CD14-positive monocyte (primary cell): Measurements from ENCODE around the gene DCHS1. TPM values are rescaled to one million over a fixed set of nuclear protein-coding genes. Genes with fewer than 3 reads are reported as not detected.
A peak's percentile ranks its signal among the peaks of the same experiment; 100 is the strongest.

Experiments
- DNase-seq, 3 donors: peaks; one replicate each; pipeline ENCODE4 v3.0.0-alpha.2; 2011 to 2022
- H2AFZ ChIP-seq: 2 replicates; pipeline ENCODE4 v1.6.0; 2012; ENCODE audit warnings: mild to moderate bottlenecking, low read depth, low read length, inconsistent platforms; ENCODE audit not compliant: insufficient read depth, poor library complexity, severe bottlenecking
- H3K27ac ChIP-seq, 2 donors: 1 replicate in 1 of 2; 2 replicates in 1 of 2; pipeline ENCODE4 v1.5.1; 2012 to 2013; ENCODE audit warnings: low read length in 2 of 2, control low read depth in 1 of 2, inconsistent platforms in 1 of 2, low read depth in 1 of 2, mild to moderate bottlenecking in 1 of 2
- H3K27me3 ChIP-seq, 2 donors: one replicate each; pipeline versions ENCODE4 v1.6.0 to v1.6.1; 2011 to 2013; ENCODE audit warnings: low read length in 2 of 2; ENCODE audit not compliant: control insufficient read depth in 2 of 2, insufficient read depth in 2 of 2
- H3K36me3 ChIP-seq, 2 donors: replicated peaks in 1 of 2; 1 replicate in 1 of 2; 2 replicates in 1 of 2; pipeline versions ENCODE4 v1.5.1 to v1.6.1; 2012 to 2013; ENCODE audit warnings: low read length in 2 of 2, control low read depth in 1 of 2, inconsistent platforms in 1 of 2, mild to moderate bottlenecking in 1 of 2; ENCODE audit not compliant: insufficient read depth in 2 of 2, control insufficient read depth in 1 of 2
- H3K4me1 ChIP-seq, 2 donors: 1 replicate in 1 of 2; 2 replicates in 1 of 2; pipeline versions ENCODE4 v1.5.1 to v1.6.1; 2012 to 2013; ENCODE audit warnings: low read length in 2 of 2, control low read depth in 1 of 2, inconsistent platforms in 1 of 2, mild to moderate bottlenecking in 1 of 2, moderate library complexity in 1 of 2; ENCODE audit not compliant: insufficient read depth in 2 of 2, control insufficient read depth in 1 of 2
- H3K4me2 ChIP-seq: replicated peaks from 2 replicates; pipeline ENCODE3; 2012; ENCODE audit warnings: low read length, moderate library complexity, mild to moderate bottlenecking; ENCODE audit not compliant: poor library complexity, severe bottlenecking; ENCODE audit errors: extremely low read depth
- H3K4me3 ChIP-seq, 3 experiments: fragments of 200-600 bp in 1 of 3; sonication (generic) in 1 of 3; replicated peaks in 1 of 3; 1 replicate in 2 of 3; 2 replicates in 1 of 3; pipeline ENCODE4 v1.5.1; 2011 to 2013; ENCODE audit warnings: low read length in 3 of 3, mild to moderate bottlenecking in 3 of 3, control low read depth in 2 of 3, low read depth in 2 of 3, inconsistent platforms in 1 of 3, moderate library complexity in 1 of 3
- H3K79me2 ChIP-seq: 2 replicates; pipeline ENCODE4 v1.6.0; 2012; ENCODE audit warnings: mild to moderate bottlenecking, control low read depth, inconsistent platforms, low read length, moderate library complexity; ENCODE audit not compliant: insufficient read depth
- H3K9ac ChIP-seq: 2 replicates; pipeline ENCODE4 v1.6.0; 2017; ENCODE audit warnings: low read length, mild to moderate bottlenecking; ENCODE audit not compliant: insufficient read depth, poor library complexity, severe bottlenecking
- H3K9me3 ChIP-seq, 2 donors: replicated peaks in 1 of 2; 1 replicate in 1 of 2; 2 replicates in 1 of 2; pipeline versions ENCODE4 v1.5.1 to v1.6.1; 2012 to 2013; ENCODE audit warnings: low read length in 2 of 2, control low read depth in 1 of 2; ENCODE audit not compliant: control insufficient read depth in 1 of 2, insufficient read depth in 1 of 2
- H4K20me1 ChIP-seq: 2 replicates; pipeline ENCODE4 v1.6.0; 2012; ENCODE audit warnings: mild to moderate bottlenecking, low read length, control low read depth, moderate library complexity; ENCODE audit not compliant: insufficient read depth
- H3K27ac Mint-ChIP-seq, 7 donors: one replicate each; pipeline ENCODE4 v1.8.0; 2020; ENCODE audit warnings: mild to moderate bottlenecking in 7 of 7, mixed read lengths in 7 of 7, moderate library complexity in 6 of 7, inconsistent platforms in 2 of 7
- H3K27me3 Mint-ChIP-seq, 3 donors: one replicate each; pipeline ENCODE4 v1.8.0; 2021 to 2022; ENCODE audit warnings: low read depth in 3 of 3, mild to moderate bottlenecking in 3 of 3, mixed read lengths in 3 of 3, moderate library complexity in 3 of 3, inconsistent platforms in 1 of 3
- H3K36me3 Mint-ChIP-seq, 2 donors: one replicate each; pipeline ENCODE4 v1.8.0; 2020; ENCODE audit warnings: mixed read lengths in 2 of 2, inconsistent platforms in 1 of 2, mild to moderate bottlenecking in 1 of 2
- H3K4me1 Mint-ChIP-seq: one replicate; pipeline ENCODE4 v1.8.0; 2020; ENCODE audit warnings: mild to moderate bottlenecking, mixed read lengths
- H3K4me3 Mint-ChIP-seq, 2 donors: one replicate each; pipeline ENCODE4 v1.8.0; 2020; ENCODE audit warnings: mild to moderate bottlenecking in 2 of 2, mixed read lengths in 2 of 2, moderate library complexity in 1 of 2
- H3K9me3 Mint-ChIP-seq, 7 donors: one replicate each; pipeline ENCODE4 v1.8.0; 2020 to 2022; ENCODE audit warnings: mixed read lengths in 7 of 7, mild to moderate bottlenecking in 6 of 7, moderate library complexity in 6 of 7, inconsistent platforms in 2 of 7
- CTCF ChIP-seq: fragments of 200-600 bp; IDR thresholded peaks from one replicate; pipeline ENCODE4 v1.8.0; 2022; ENCODE audit warnings: antibody characterized with exemption, mild to moderate bottlenecking
- WGBS: methylation state at CpG from one replicate; pipeline ENCODE4 v1.1.5; 2013; ENCODE audit warnings: missing lambda C conversion rate; ENCODE audit not compliant: insufficient coverage; 5-methylcytosine and 5-hydroxymethylcytosine counted together
- intact Hi-C, 2 donors: fragments of 100-400 bp; cut with micrococcal nuclease; formaldehyde crosslinking; loops; one replicate each; pipeline versions ENCODE4 v1.15.0 to v1.15.1; 2023
- polyA plus RNA-seq, 3 donors: library from polyadenylated mRNA; depleted of rRNA in 1 of 3; unstranded in 2 of 3; stranded (reverse) in 1 of 3; fragments of 300-500 nt in 2 of 3; fragments of >200 nt in 1 of 3; fragmentation: Illumina TruSeq in 2 of 3; gene quantifications; 1 replicate in 2 of 3; 2 replicates in 1 of 3; pipeline ENCODE4 v1.2.3, GENCODE V29; 2012 to 2021

DCHS1 gene
- polyA plus RNA-seq, 3 donors: 0.01 to 0.88 (median 0.02) TPM

DNA sequence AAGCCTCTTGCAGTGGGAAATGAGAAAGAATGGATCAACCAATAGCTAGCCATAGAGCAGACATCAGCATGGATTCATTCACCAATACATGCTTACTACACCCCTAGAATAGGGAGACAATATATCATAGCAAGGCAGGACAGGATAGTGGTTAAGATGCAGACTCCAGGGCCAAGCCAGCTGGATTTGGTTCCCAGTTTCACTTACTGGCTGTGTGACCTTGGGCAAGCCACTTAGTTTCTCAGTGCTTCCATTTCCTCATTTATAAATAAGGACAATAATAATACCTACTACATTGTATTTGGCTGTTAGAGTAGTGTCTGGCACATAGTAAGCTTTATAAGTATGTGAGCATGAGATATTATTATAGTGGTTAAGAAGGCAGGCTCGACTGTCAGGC, 7.1 kb downstream of the DCHS1 start:
- Histone ChIP-seq H3K9ac (no peak overlapping the region), H3K4me1 (peaks cover 36 to 39% of the 10 kb centered on the region in 2 donors), H3K4me2 (no peak overlapping the region), H3K27me3 (no peaks in the 10 kb centered on the region), H3K4me3 (no peak overlapping the region), H3K27ac (peak overlapping the region in 1 of 2 donors; percentile 80), H3K36me3 (no peaks in the 10 kb centered on the region), H4K20me1 (no peaks in the 10 kb centered on the region), H3K79me2 (no peaks in the 10 kb centered on the region), H2AFZ (no peak overlapping the region), H3K9me3 (no peaks in the 10 kb centered on the region)
- Mint-ChIP-seq H3K9me3 (no peaks in the 10 kb centered on the region), H3K36me3 (no peaks in the 10 kb centered on the region), H3K4me1 (no peaks in the 10 kb centered on the region), H3K27me3 (peaks cover 0 to 2% (median 0%) of the 10 kb centered on the region in 3 donors), H3K27ac (no peak overlapping the region), H3K4me3 (no peak overlapping the region)
- no peak for TF ChIP-seq CTCF
- WGBS: no CpG with 5 or more reads among the region's 1 CpG
- DNase-seq: peak in 2 of 3 donors; percentile 46 to 52
- intact Hi-C loops: no loop called here

- Mint-ChIP-seq H3K36me3 (no peaks in the 10 kb centered on the region), H3K4me3 (no peak overlapping the region), H3K27me3 (peaks cover 0 to 2% (median 0%) of the 10 kb centered on the region in 3 donors), H3K27ac (no peak overlapping the region), H3K9me3 (no peaks in the 10 kb centered on the region), H3K4me1 (no peaks in the 10 kb centered on the region)
- H3K27me3 ChIP-seq: no peaks in the 10 kb centered on the region
- H4K20me1 ChIP-seq: no peaks in the 10 kb centered on the region
- peaks cover 36 to 39% of the 10 kb centered on the region in 2 donors for H3K4me1 ChIP-seq
- H3K79me2 ChIP-seq: no peaks in the 10 kb centered on the region
- no peak for DNase-seq
- 100% methylated on average over 2 of the region's 2 CpGs for WGBS
- no peaks in the 10 kb centered on the region for H3K9me3 ChIP-seq
- peak overlapping the region; percentile 65 for H3K4me2 ChIP-seq
- peak overlapping the region; percentile 72 for H2AFZ ChIP-seq
- no peak overlapping the region for H3K9ac ChIP-seq
- peak overlapping the region; percentile 78 to 80 for H3K27ac ChIP-seq
- peak overlapping the region in 1 of 3 experiments; percentile 60 for H3K4me3 ChIP-seq
- no peak for TF ChIP-seq CTCF
- intact Hi-C loops: no loop called here
- H3K36me3 ChIP-seq: no peaks in the 10 kb centered on the region
Measured at GRCh38 chr11:6647836-6648235, 7.8 kb downstream of the DCHS1 start.
